Measurements from ENCODE around the gene SCP2. TPM values are rescaled to one million over a fixed set of nuclear protein-coding genes. Genes with fewer than 3 reads are reported as not detected.
"Not testable (repeated sequence)": the region's sequence is repeated elsewhere in the genome, so short reads cannot be mapped to it uniquely, and the experiment has no call there.

Gene SCP2
- total RNA-seq, 4 donors from 2014 or later, result 114 to 311 (median 223) TPM

- intact Hi-C loops (cut with DNase I; ENCODE audit: low total_unique reads) (no loop called here), in situ Hi-C loops (cut with MboI; ENCODE audit: low pct_ligation_motif_present in 1 of 4, low pct_unique_long_range_greater_than_20kb in 1 of 4, low sequenced_read_pairs in 3 of 4) (loop anchor here in 1 of 4 donors (25.0 kb wide), 1 partner anchor 249 kb away; the partner anchor contains the start of gene CPT2)
- Histone ChIP-seq H3K36me3 (no peaks in the 10 kb centered on the region), H3K9me3 (no peaks in the 10 kb centered on the region), H3K27ac (no peak overlapping the region), H3K4me3 (no peak overlapping the region), H3K4me1 (no peaks in the 10 kb centered on the region), H3K27me3 (no peaks in the 10 kb centered on the region)
- DNase-seq, result no peak
- TF ChIP-seq POLR2A (IDR thresholded peaks at IDR 0.05) (no peak), POLR2AphosphoS5 (IDR thresholded peaks at IDR 0.05) (no peak), EP300 (IDR thresholded peaks at IDR 0.05; ENCODE audit: low read depth) (no peak), CTCF (IDR thresholded peaks at IDR 0.05) (no peak)
- WGBS, 2 donors (ENCODE audit: low coverage in 1 of 2), result 91 to 100% methylated on average over 1 of the region's 1 CpG
Measured at GRCh38 chr1:52938183-52938451, 11.0 kb downstream of the SCP2 start.

- H3K36me3 ChIP-seq, result no peaks in the 10 kb centered on the region
- peaks cover 0 to 2% (median 0%) of the 10 kb centered on the region in 4 donors for H3K4me1 ChIP-seq
- no peaks in the 10 kb centered on the region for H3K9me3 ChIP-seq
- 75 to 87% methylated on average over 3 of the region's 3 CpGs for WGBS, 2 donors (ENCODE audit: low coverage in 1 of 2)
- no peak overlapping the region for H3K27ac ChIP-seq
- in situ Hi-C loops (cut with MboI; ENCODE audit: low pct_ligation_motif_present in 1 of 4, low pct_unique_long_range_greater_than_20kb in 1 of 4, low sequenced_read_pairs in 3 of 4) (loop anchor here in 1 of 4 donors (25.0 kb wide), 1 partner anchor 243 kb away; the partner anchor contains the start of gene CPT2), intact Hi-C loops (cut with DNase I; ENCODE audit: low total_unique reads) (no loop called here)
- no peak for DNase-seq
- H3K4me3 ChIP-seq, result no peak overlapping the region
- no peaks in the 10 kb centered on the region for H3K27me3 ChIP-seq
- TF ChIP-seq POLR2AphosphoS5 (IDR thresholded peaks at IDR 0.05), result no peak
- TF ChIP-seq EP300 (IDR thresholded peaks at IDR 0.05; ENCODE audit: low read depth), result no peak
- TF ChIP-seq CTCF (IDR thresholded peaks at IDR 0.05), result no peak
- TF ChIP-seq POLR2A (IDR thresholded peaks at IDR 0.05), result no peak
Measured at GRCh38 chr1:52943876-52944416, 16.9 kb downstream of the SCP2 start.

GRCh38 chr1:52944566-52944965 lies 17.5 kb downstream of the SCP2 start:
- no peaks in the 10 kb centered on the region for H3K9me3 ChIP-seq
- 86 to 87% methylated on average over 7 to 10 of the region's 10 CpGs for WGBS, 2 donors (ENCODE audit: low coverage in 1 of 2)
- DNase-seq, result no peak
- intact Hi-C loops (cut with DNase I; ENCODE audit: low total_unique reads), result no loop called here
- no peak for TF ChIP-seq POLR2A (IDR thresholded peaks at IDR 0.05)
- TF ChIP-seq CTCF (IDR thresholded peaks at IDR 0.05), result no peak
- TF ChIP-seq EP300 (IDR thresholded peaks at IDR 0.05; ENCODE audit: low read depth), result no peak
- no peak for TF ChIP-seq POLR2AphosphoS5 (IDR thresholded peaks at IDR 0.05)
- in situ Hi-C loops (cut with MboI; ENCODE audit: low pct_ligation_motif_present in 1 of 4, low pct_unique_long_range_greater_than_20kb in 1 of 4, low sequenced_read_pairs in 3 of 4), result loop anchor here in 1 of 4 donors (25.0 kb wide), 1 partner anchor 243 kb away; the partner anchor contains the start of gene CPT2
- H3K36me3 ChIP-seq, result no peaks in the 10 kb centered on the region
- H3K4me1 ChIP-seq, result peaks cover 0 to 2% (median 0%) of the 10 kb centered on the region in 4 donors
- no peaks in the 10 kb centered on the region for H3K27me3 ChIP-seq
- H3K27ac ChIP-seq, result no peak overlapping the region
- no peak overlapping the region for H3K4me3 ChIP-seq

GRCh38 chr1:52947490-52947889 lies 20.4 kb downstream of the SCP2 start:
- TF ChIP-seq CTCF (IDR thresholded peaks at IDR 0.05) (no peak), POLR2A (IDR thresholded peaks at IDR 0.05) (no peak), POLR2AphosphoS5 (IDR thresholded peaks at IDR 0.05) (no peak), EP300 (IDR thresholded peaks at IDR 0.05; ENCODE audit: low read depth) (no peak)
- no peaks in the 10 kb centered on the region for H3K9me3 ChIP-seq
- peaks cover 0 to 9% (median 0%) of the 10 kb centered on the region in 4 donors for H3K36me3 ChIP-seq
- no peak for DNase-seq
- H3K27me3 ChIP-seq, result no peaks in the 10 kb centered on the region
- WGBS, 2 donors (ENCODE audit: low coverage in 1 of 2), result 81 to 100% methylated on average over 1 of the region's 1 CpG
- intact Hi-C loops (cut with DNase I; ENCODE audit: low total_unique reads), result no loop called here
- in situ Hi-C loops (cut with MboI; ENCODE audit: low pct_ligation_motif_present in 1 of 4, low pct_unique_long_range_greater_than_20kb in 1 of 4, low sequenced_read_pairs in 3 of 4), result loop anchor here in 1 of 4 donors (25.0 kb wide), 1 partner anchor 240 kb away; the partner anchor contains the start of gene CPT2
- peaks cover 0 to 2% (median 0%) of the 10 kb centered on the region in 4 donors for H3K4me1 ChIP-seq
- H3K4me3 ChIP-seq, result no peak overlapping the region
- H3K27ac ChIP-seq, result peak overlapping the region in 1 of 4 donors; percentile 34

- not testable (repeated sequence) for H3K27ac ChIP-seq
Measured at GRCh38 chr1:52949602-52950001, 22.5 kb downstream of the SCP2 start.

More at GRCh38 chr1:52949602-52950001, 22.5 kb downstream of the SCP2 start:
- H3K4me3 ChIP-seq; DNase-seq; intact Hi-C loops (cut with DNase I; ENCODE audit: low total_unique reads); H3K9me3 ChIP-seq; H3K27me3 ChIP-seq; H3K36me3 ChIP-seq; H3K4me1 ChIP-seq: not testable (repeated sequence)
- in situ Hi-C loops (cut with MboI; ENCODE audit: low pct_ligation_motif_present in 1 of 4, low pct_unique_long_range_greater_than_20kb in 1 of 4, low sequenced_read_pairs in 3 of 4), result loop anchor here in 1 of 4 donors (25.0 kb wide), 1 partner anchor 238 kb away; the partner anchor contains the start of gene CPT2
